Measurements from ENCODE around the gene ALDH1L2.

Gene ALDH1L2

DNA sequence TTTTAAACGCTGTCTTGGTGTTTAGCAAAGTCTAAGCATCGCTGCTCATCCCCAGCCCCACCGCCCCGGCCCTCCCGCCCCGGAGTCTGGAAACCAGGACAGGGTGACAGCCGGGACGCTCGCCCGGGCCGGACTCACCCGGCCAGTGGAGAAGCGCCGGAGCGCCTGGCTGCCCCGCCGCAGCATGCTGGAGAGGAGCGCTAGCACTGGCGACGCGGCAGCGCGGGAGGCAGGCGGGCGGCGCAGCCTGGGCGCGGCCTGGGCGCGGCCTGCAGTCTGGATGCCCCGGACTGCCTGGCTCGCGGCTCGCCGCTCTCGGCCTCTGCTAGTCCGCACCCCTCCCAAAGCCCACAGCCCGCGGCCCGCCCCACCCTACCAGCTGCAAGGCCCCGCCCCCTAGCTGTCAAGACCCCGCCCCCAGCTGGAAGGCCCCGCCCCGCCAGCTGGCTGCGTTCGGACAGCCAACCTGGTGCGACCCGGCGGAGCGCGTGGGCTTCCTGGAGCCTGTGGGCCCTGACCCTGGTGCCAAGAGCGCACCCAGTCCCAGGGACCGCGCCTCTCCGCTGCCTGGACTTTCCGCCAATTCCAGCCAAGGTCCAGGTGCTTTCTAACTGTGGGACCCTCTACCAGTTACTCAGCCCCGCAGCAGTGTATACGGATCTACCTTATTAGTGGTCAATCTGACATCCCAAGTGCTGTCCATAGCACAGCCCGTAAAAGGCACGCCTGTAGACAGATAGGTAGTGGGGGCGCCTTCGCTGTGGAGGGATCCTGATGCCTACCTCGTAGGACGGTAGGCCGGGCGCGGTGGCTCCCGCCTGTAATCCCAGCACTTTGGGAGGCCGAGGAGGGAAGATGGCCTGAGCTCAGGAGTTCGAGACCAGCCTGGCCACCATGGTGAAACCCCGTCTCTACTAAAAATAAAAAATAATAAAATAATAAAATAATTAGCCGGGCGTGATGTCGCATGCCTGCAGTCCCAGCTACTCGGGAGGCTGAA lies at the start of gene ALDH1L2:
Gene ALDH1L2 (minus strand): TSS at position 208 of the 1,000 bp plus-strand sequence. CDS start 22 bp downstream, at position 186.
- Histone ChIP-seq H3K36me3 (no peaks in the 10 kb centered on the region), H3K4me1 (peaks cover 0 to 11% (median 8%) of the 10 kb centered on the region in 10 experiments; a peak in 9 of 20 replicates), H3K4me2 (peak within 1 kb of the TSS; percentile 56 to 87 (median 75)), H3K4me3 (peak within 1 kb of the TSS; percentile 46 to 62 (median 50)), H3K9ac (peak within 1 kb of the TSS; percentile 39 to 73 (median 61); a peak in 19 of 22 replicates), H3K27ac (peak within 1 kb of the TSS in 7 of 11 experiments; percentile 12 to 52 (median 32); a peak in 11 of 22 replicates), H3K9me3 (replicated peaks in 1 of 11) (peaks cover 22 to 33% (median 26%) of the 10 kb centered on the region in 11 experiments), H3K27me3 (peaks cover 0 to 16% (median 8%) of the 10 kb centered on the region in 11 experiments; a peak in 10 of 22 replicates), H4K20me1 (no peaks in the 10 kb centered on the region)
- TF ChIP-seq Cebpa-rat (IDR thresholded peaks at IDR 0.05): no peak

DNA sequence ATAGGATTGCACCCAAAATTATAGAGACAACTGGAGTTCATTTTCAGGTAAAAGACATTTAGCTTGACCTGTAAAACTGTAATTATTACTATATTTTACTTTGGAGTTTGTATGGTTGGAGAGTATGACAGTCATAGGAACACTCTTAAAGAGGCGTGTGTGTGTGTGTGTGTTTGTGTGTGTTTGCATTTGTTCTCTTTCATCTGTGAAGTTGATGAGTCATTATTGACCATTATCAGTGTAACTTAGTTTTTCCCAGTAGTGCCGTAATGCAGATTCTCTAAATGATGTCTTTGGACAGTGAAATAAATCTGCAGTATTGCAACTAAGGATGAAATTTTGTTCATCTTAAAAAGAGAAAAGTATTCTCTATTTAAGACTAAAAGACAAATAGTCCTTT lies 36.3 kb upstream of the ALDH1L2 start:
- no peak overlapping the region for H3K27ac ChIP-seq
- no peaks in the 10 kb centered on the region for H3K27me3 ChIP-seq
- H3K4me2 ChIP-seq: no peak overlapping the region
- no peak overlapping the region for H3K4me3 ChIP-seq
- no peak for TF ChIP-seq Cebpa-rat (IDR thresholded peaks at IDR 0.05)
- no peaks in the 10 kb centered on the region for H3K9me3 ChIP-seq (replicated peaks in 1 of 11)
- H3K9ac ChIP-seq: no peak overlapping the region
- no peaks in the 10 kb centered on the region for H3K4me1 ChIP-seq
- peaks cover 97 to 100% (median 100%) of the 10 kb centered on the region in 11 experiments for H3K36me3 ChIP-seq
- H4K20me1 ChIP-seq: peaks cover 13 to 100% (median 78%) of the 10 kb centered on the region in 11 experiments; a peak in 19 of 22 replicates

DNA sequence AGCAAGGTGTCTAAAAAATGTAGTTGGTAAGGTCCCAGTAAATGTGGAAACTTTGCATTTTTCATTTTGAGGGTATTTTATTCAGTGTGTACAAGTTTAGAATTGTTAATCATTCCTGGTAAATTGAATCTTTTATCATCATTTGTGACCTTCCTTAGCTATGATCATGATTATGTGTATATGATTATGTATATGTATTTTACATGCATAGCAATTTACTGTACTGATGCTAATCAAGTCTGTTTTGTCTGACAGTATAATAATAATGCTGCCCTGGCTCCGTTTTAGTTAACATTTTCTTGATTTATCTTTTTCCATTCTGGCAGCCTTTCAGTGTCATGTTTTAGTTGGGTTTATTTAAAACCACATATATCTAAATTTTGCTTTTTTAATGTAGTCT lies 32.7 kb upstream of the ALDH1L2 start:
- H3K4me3 ChIP-seq: no peak overlapping the region
- no peak overlapping the region for H3K4me2 ChIP-seq
- TF ChIP-seq Cebpa-rat (IDR thresholded peaks at IDR 0.05): no peak
- H3K4me1 ChIP-seq: peaks cover 0 to 24% (median 0%) of the 10 kb centered on the region in 10 experiments; a peak in 7 of 20 replicates
- H4K20me1 ChIP-seq: peaks cover 23 to 100% (median 81%) of the 10 kb centered on the region in 11 experiments; a peak in 20 of 22 replicates
- peaks cover 96 to 100% (median 100%) of the 10 kb centered on the region in 11 experiments for H3K36me3 ChIP-seq
- no peak overlapping the region for H3K27ac ChIP-seq
- no peaks in the 10 kb centered on the region for H3K27me3 ChIP-seq
- no peak overlapping the region for H3K9ac ChIP-seq
- H3K9me3 ChIP-seq (replicated peaks in 1 of 11): peaks cover 0 to 8% (median 5%) of the 10 kb centered on the region in 11 experiments; a peak in 9 of 22 replicates

DNA sequence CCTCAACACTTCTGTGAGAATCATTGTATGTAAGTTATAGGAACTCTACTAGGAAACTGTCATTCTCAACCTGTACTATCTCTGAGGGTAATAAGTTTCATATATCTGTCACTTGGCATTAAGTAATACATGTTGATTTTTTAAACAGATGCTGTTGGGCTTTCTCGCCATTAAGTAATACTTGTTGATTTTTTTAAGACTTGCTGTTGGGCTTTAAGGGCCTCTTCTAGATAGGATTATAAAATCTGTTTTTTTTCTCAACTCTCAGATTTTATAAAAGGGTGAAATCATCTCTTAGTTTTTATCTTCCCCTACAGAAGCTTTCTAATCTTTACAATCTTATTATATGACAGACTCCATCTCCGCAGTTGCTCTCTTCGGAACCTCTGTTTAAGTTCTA lies 28.8 kb upstream of the ALDH1L2 start:
- Histone ChIP-seq H3K36me3 (peaks cover 66 to 73% (median 70%) of the 10 kb centered on the region in 11 experiments), H3K4me3 (no peak overlapping the region), H3K27me3 (no peaks in the 10 kb centered on the region), H3K27ac (no peak overlapping the region), H3K4me2 (peak overlapping the region in 4 of 11 experiments; percentile 4 to 97 (median 57); a peak in 5 of 22 replicates), H3K9me3 (replicated peaks in 1 of 11) (peaks cover 0 to 12% (median 7%) of the 10 kb centered on the region in 11 experiments; a peak in 9 of 22 replicates), H3K9ac (no peak overlapping the region), H4K20me1 (peaks cover 58 to 100% (median 89%) of the 10 kb centered on the region in 11 experiments; a peak in 21 of 22 replicates), H3K4me1 (peaks cover 0 to 44% (median 17%) of the 10 kb centered on the region in 10 experiments; a peak in 17 of 20 replicates)
- no peak for TF ChIP-seq Cebpa-rat (IDR thresholded peaks at IDR 0.05)

DNA sequence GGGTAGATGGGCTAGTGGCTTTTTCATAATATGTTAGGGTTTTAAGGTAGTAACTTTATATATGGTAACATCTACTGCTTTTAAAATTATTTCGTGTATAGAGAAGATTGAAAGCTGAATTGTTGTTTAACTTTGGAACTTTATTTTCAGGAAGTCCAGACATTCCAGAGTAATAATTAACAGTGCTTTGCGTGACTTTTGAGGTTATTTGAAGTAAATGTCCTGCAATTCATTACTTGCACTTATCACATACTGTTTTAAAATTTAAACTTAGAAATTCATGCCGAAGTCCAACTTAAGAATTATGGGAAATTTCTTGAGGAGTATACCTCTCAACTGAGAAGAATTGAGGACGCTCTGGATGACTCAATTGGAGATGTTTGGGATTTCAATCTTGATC lies 26.6 kb upstream of the ALDH1L2 start:
- Histone ChIP-seq H3K9ac (peak overlapping the region in 10 of 11 experiments; percentile 39 to 100 (median 99); a peak in 16 of 22 replicates), H3K27me3 (peaks cover 0 to 5% (median 0%) of the 10 kb centered on the region in 11 experiments; a peak in 1 of 22 replicates), H3K36me3 (peaks cover 44 to 51% (median 48%) of the 10 kb centered on the region in 11 experiments), H3K4me1 (peaks cover 0 to 52% (median 24%) of the 10 kb centered on the region in 10 experiments; a peak in 19 of 20 replicates), H3K4me2 (peak overlapping the region; percentile 77 to 99 (median 91); a peak in 20 of 22 replicates), H3K9me3 (replicated peaks in 1 of 11) (peaks cover 0 to 12% (median 7%) of the 10 kb centered on the region in 11 experiments; a peak in 9 of 22 replicates), H3K4me3 (peak overlapping the region; percentile 70 to 92 (median 88); a peak in 16 of 20 replicates), H3K27ac (peak overlapping the region in 4 of 11 experiments; percentile 99 to 100 (median 100); a peak in 4 of 22 replicates), H4K20me1 (peaks cover 49 to 77% (median 69%) of the 10 kb centered on the region in 11 experiments; a peak in 21 of 22 replicates)
- no peak for TF ChIP-seq Cebpa-rat (IDR thresholded peaks at IDR 0.05)

DNA sequence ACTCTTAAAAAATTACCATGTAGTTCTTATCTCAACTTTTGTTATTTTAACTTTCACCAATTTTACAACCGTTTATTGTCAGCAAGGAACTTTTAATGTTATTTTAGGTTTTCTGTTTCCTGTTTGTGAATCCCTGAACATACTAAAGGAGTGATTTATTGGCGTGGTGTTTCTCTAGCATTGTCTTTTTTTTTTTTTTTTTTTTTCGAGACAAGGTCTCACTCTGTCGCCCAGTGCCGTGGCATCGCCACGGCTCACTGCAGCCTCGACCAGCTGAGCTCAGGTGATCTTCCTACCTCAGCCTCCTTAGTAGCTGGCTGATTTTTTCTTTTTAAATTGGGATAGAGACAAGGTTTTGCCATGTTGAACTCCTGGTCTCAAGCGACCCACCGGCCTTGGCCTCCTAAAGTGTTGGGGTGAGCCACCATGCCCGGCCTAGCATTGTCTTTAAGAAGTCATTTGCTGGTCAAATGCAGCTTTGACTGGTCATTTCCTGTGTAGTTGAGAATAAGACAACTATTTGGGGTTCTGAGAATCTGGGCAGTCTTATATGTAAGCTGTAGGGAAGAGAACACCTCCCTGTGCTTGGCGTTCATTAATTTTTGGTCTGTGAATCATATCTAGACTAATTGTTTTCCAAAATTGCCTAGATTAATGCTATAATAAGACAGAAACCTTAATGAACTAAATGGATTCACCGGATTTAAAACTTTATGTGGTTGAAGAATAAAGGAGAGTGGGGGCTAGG lies 25.4 kb upstream of the ALDH1L2 start:
- H3K36me3 ChIP-seq: peaks cover 33 to 39% (median 36%) of the 10 kb centered on the region in 11 experiments; a peak in 21 of 22 replicates
- H3K27ac ChIP-seq: peak overlapping the region; percentile 93 to 100 (median 99); a peak in 21 of 22 replicates
- peaks cover 0 to 17% (median 10%) of the 10 kb centered on the region in 11 experiments; a peak in 13 of 22 replicates for H3K9me3 ChIP-seq (replicated peaks in 1 of 11)
- H3K27me3 ChIP-seq: peaks cover 0 to 5% (median 0%) of the 10 kb centered on the region in 11 experiments; a peak in 1 of 22 replicates
- TF ChIP-seq Cebpa-rat (IDR thresholded peaks at IDR 0.05): no peak
- peaks cover 46 to 65% (median 59%) of the 10 kb centered on the region in 11 experiments; a peak in 21 of 22 replicates for H4K20me1 ChIP-seq
- H3K4me3 ChIP-seq: peak overlapping the region; percentile 70 to 92 (median 88)
- H3K4me1 ChIP-seq: peaks cover 0 to 50% (median 24%) of the 10 kb centered on the region in 10 experiments; a peak in 19 of 20 replicates
- H3K4me2 ChIP-seq: peak overlapping the region; percentile 77 to 99 (median 91)
- H3K9ac ChIP-seq: peak overlapping the region; percentile 93 to 100 (median 99)

DNA sequence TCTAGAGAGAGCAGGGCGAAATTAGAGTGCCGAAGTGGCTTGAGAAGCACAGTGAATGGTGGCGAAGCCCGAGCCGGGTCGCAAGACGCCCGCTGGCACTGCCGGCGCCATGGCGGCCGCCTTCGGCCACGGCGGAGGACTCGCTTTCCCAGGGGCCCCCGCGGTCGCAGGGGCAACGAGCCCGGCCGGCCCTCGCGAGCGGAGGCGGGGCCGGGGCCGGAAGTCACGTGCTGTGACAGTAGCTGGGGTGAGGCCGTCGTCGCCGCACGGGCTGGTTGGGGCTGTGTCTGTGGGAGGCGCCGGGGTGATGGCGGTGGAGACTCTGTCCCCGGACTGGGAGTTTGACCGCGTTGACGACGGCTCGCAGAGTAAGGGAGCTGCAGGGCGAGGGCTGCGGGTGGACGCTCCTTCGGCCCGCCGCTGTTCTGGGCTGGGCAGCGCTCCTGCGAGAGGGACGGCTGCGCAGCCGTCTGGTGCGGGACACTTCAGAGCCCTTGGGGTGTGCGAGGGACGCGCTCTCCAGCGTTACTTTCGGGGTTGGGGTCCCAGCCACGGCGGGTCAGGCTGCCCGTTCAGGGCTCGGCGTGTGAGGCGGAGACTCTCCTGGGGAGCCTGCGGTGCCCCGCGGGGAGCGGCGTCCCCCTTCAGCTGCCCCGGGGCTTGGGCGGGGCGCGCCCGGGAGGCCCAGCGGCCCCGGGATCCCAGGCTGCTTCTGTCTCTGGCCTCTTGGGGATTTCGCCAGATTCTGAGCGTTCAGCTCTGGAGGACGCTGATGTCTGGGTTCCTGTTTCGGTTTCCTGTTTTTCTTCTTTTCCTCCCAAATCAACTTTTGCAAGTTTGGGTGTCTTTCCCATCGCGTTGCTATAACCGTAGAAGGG lies 23.5 kb upstream of the ALDH1L2 start, which contains the start of gene WASHC4:
Gene WASHC4 (plus strand): TSS at position 238 of the 878 bp plus-strand sequence. CDS start 70 bp downstream, at position 308.
- peak within 1 kb of the TSS; percentile 93 to 100 (median 99) for H3K27ac ChIP-seq
- peak within 1 kb of the TSS; percentile 82 to 99 (median 91) for H3K4me2 ChIP-seq
- H3K9ac ChIP-seq: peak within 1 kb of the TSS; percentile 93 to 100 (median 99)
- peak within 1 kb of the TSS; percentile 70 to 92 (median 88) for H3K4me3 ChIP-seq
- peaks cover 0 to 16% (median 10%) of the 10 kb centered on the region in 11 experiments; a peak in 13 of 22 replicates for H3K9me3 ChIP-seq (replicated peaks in 1 of 11)
- peaks cover 29 to 46% (median 40%) of the 10 kb centered on the region in 11 experiments; a peak in 21 of 22 replicates for H4K20me1 ChIP-seq
- H3K27me3 ChIP-seq: peaks cover 0 to 5% (median 0%) of the 10 kb centered on the region in 11 experiments; a peak in 1 of 22 replicates
- H3K4me1 ChIP-seq: peaks cover 0 to 35% (median 24%) of the 10 kb centered on the region in 10 experiments; a peak in 19 of 20 replicates
- peak in 6 of 11 experiments; percentile 28 to 82 (median 58); a peak in 8 of 22 replicates for TF ChIP-seq Cebpa-rat (IDR thresholded peaks at IDR 0.05)
- peaks cover 16 to 19% (median 17%) of the 10 kb centered on the region in 11 experiments; a peak in 21 of 22 replicates for H3K36me3 ChIP-seq

Data from BLaER1 treated with 17β-estradiol and CSF1 and Interleukin-3, amounts not matched to agents 10 nM and 100 nM (cell line).